ENCODE data around the gene NTPCR. TPM values are rescaled to one million over a fixed set of nuclear protein-coding genes. Genes with fewer than 3 reads are reported as not detected.

NTPCR gene
- polyA plus RNA-seq, 2 of the 4 experiments (the other 2 are of a cell fraction) = 69.9 to 83.6 TPM

GRCh38 chr1:232943679-232944252 is 6.6 kb upstream of the NTPCR start (continued):
- TF ChIP-seq, protein P1, sequence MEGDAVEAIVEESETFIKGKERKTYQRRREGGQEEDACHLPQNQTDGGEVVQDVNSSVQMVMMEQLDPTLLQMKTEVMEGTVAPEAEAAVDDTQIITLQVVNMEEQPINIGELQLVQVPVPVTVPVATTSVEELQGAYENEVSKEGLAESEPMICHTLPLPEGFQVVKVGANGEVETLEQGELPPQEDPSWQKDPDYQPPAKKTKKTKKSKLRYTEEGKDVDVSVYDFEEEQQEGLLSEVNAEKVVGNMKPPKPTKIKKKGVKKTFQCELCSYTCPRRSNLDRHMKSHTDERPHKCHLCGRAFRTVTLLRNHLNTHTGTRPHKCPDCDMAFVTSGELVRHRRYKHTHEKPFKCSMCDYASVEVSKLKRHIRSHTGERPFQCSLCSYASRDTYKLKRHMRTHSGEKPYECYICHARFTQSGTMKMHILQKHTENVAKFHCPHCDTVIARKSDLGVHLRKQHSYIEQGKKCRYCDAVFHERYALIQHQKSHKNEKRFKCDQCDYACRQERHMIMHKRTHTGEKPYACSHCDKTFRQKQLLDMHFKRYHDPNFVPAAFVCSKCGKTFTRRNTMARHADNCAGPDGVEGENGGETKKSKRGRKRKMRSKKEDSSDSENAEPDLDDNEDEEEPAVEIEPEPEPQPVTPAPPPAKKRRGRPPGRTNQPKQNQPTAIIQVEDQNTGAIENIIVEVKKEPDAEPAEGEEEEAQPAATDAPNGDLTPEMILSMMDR (IDR thresholded peaks at IDR 0.05) = no peak
- no peak for TF ChIP-seq POLR2A (IDR thresholded peaks at IDR 0.05; ENCODE audit: low read length)
- no peak for TF ChIP-seq EP300 (IDR thresholded peaks at IDR 0.05)
- no peak for TF ChIP-seq RARB (CRISPR knock-in tag; IDR thresholded peaks at IDR 0.05)
- no peak for TF ChIP-seq JUNB (IDR thresholded peaks at IDR 0.05)

- H3K9me3 ChIP-seq = no peaks in the 10 kb centered on the region
- ATAC-seq (no peak), FAIRE-seq (no peak), DNase-seq (ENCODE audit: low read depth in 1 of 2, low spot score in 1 of 2) (no peak)
- no peak overlapping the region for H3K4me2 ChIP-seq
- 71% methylated on average over 5 of the region's 5 CpGs for WGBS (ENCODE audit: missing lambda C conversion rate)
- H3K4me1 ChIP-seq = peaks cover under 1% of the 10 kb centered on the region; the same call in 2 of the 3 replicates
- no peak overlapping the region for H3K27ac ChIP-seq
- ChIA-PET POLR2A (no interaction called here), CTCF (no interaction called here)
- TF ChIP-seq BHLHE40 (IDR thresholded peaks at IDR 0.05; ENCODE audit: low read depth, low read length) (no peak), CEBPB (IDR thresholded peaks at IDR 0.05) (no peak), FOSB (CRISPR knock-in tag; IDR thresholded peaks at IDR 0.05) (no peak), MAZ (IDR thresholded peaks at IDR 0.05; ENCODE audit: borderline replicate concordance, low read depth, low read length) (no peak), CBX8 (IDR thresholded peaks at IDR 0.05) (no peak), TP53 (CRISPR knock-in tag; IDR thresholded peaks at IDR 0.05) (no peak), RAD21 (conservative IDR thresholded peaks at IDR 0.05 in 1 of 2, IDR thresholded peaks at IDR 0.05 in 1 of 2) (no peak), KDM5A (IDR thresholded peaks at IDR 0.05) (no peak), PHF8 (IDR thresholded peaks at IDR 0.05; ENCODE audit: borderline replicate concordance, low read depth) (no peak), USF2 (IDR thresholded peaks at IDR 0.05) (no peak), FOSL2 (IDR thresholded peaks at IDR 0.05) (no peak), FOSL2 (CRISPR knock-in tag; IDR thresholded peaks at IDR 0.05) (no peak), ESRRA (IDR thresholded peaks at IDR 0.05; ENCODE audit: borderline replicate concordance, low read length) (no peak), REST (IDR thresholded peaks at IDR 0.05) (no peak), ZNF302 (CRISPR knock-in tag; IDR thresholded peaks at IDR 0.05) (no peak)
- TF ChIP-seq, protein P2, sequence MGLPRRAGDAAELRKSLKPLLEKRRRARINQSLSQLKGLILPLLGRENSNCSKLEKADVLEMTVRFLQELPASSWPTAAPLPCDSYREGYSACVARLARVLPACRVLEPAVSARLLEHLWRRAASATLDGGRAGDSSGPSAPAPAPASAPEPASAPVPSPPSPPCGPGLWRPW (IDR thresholded peaks at IDR 0.05) = no peak
- no peak overlapping the region for H3K4me3 ChIP-seq
These were observed 6.1 kb upstream of the NTPCR start for GRCh38 chr1:232944347-232944746.
